Panc1 (cell line): ENCODE measurements around the gene CDK6. TPM values are rescaled to one million over a fixed set of nuclear protein-coding genes. Genes with fewer than 3 reads are reported as not detected.

ENCODE experiments used
- ATAC-seq: fragments of 200-7000 bp; cut with Tn5 transposase; 2 replicates; pipeline ENCODE4 v1.9.1; 2020; ENCODE audit warnings: mild to moderate bottlenecking, moderate library complexity
- BruUV-seq: library from RNA; stranded (reverse); fragments of 400-500 nt; replicated peaks from 2 replicates; lab custom pipeline; 2021; lab: Mats Ljungman, UMichigan
- CTCF ChIA-PET: fragments of 300-600 bp; sonication (Branson Sonifier 250); formaldehyde crosslinking; loops from one replicate; lab custom pipeline; 2022; ENCODE audit warnings: antibody characterized with exemption; lab: Charles Lee
- POLR2A ChIA-PET: fragments of 300-600 bp; sonication (Branson Sonifier 250); formaldehyde crosslinking; loops from one replicate; lab custom pipeline; 2022; ENCODE audit warnings: antibody characterized with exemption; lab: Charles Lee
- DNase-seq: peaks from one replicate; pipeline ENCODE4 v3.0.0-alpha.2; 2010; ENCODE audit warnings: low read depth, low spot score
- H3K27ac ChIP-seq: 2 replicates; pipeline ENCODE4 v1.5.1; 2011; ENCODE audit warnings: mild to moderate bottlenecking, low read length, inconsistent platforms
- H3K27me3 ChIP-seq: fragments of 200-500 bp; sonication (Bioruptor generic); 2 replicates; pipeline ENCODE4 v1.6.0; 2014; ENCODE audit warnings: low read length, inconsistent platforms; ENCODE audit not compliant: control insufficient read depth, insufficient read depth
- H3K36me3 ChIP-seq: fragments of 200-500 bp; sonication (Bioruptor generic); 2 replicates; pipeline ENCODE4 v1.5.1; 2014; ENCODE audit warnings: inconsistent platforms, mild to moderate bottlenecking, low read length, moderate library complexity; ENCODE audit not compliant: control insufficient read depth, insufficient read depth
- H3K4me1 ChIP-seq: 2 replicates; pipeline ENCODE4 v1.5.1; 2011; ENCODE audit warnings: inconsistent platforms, mild to moderate bottlenecking, low read length, moderate library complexity; ENCODE audit not compliant: control insufficient read depth, insufficient read depth
- H3K4me3 ChIP-seq, 2 experiments: 2 replicates each; pipeline ENCODE4 v1.5.1; 2011 to 2012; ENCODE audit warnings: low read depth in 2 of 2, low read length in 2 of 2, mild to moderate bottlenecking in 2 of 2, inconsistent platforms in 1 of 2, moderate library complexity in 1 of 2
- H3K9me3 ChIP-seq: fragments of 200-500 bp; sonication (Bioruptor generic); 2 replicates; pipeline ENCODE4 v1.5.1; 2014; ENCODE audit warnings: low read depth, mild to moderate bottlenecking, inconsistent platforms, low read length, moderate library complexity; ENCODE audit not compliant: control insufficient read depth, insufficient read depth
- CTCF ChIP-seq: fragments of 450-650 bp; IDR thresholded peaks from 2 replicates; pipeline ENCODE4 v1.5.1; 2017; ENCODE audit warnings: mild to moderate bottlenecking
- POLR2AphosphoS5 ChIP-seq: IDR thresholded peaks from 2 replicates; pipeline ENCODE4 v1.6.1; 2012; ENCODE audit warnings: mild to moderate bottlenecking, low read depth, low read length, moderate library complexity
- REST ChIP-seq, 2 experiments: IDR thresholded peaks; 2 replicates each; pipeline ENCODE4 v1.6.1; 2011 to 2012; ENCODE audit warnings: low read depth in 2 of 2, control low read depth in 1 of 2, low read length in 1 of 2, mild to moderate bottlenecking in 1 of 2, moderate library complexity in 1 of 2; ENCODE audit not compliant: insufficient read depth in 1 of 2
- SIN3A ChIP-seq: IDR thresholded peaks from 2 replicates; pipeline ENCODE4 v1.6.1; 2012; ENCODE audit warnings: low read depth, mild to moderate bottlenecking, low read length, moderate library complexity, borderline replicate concordance; ENCODE audit not compliant: insufficient read depth
- TCF7L2 ChIP-seq: IDR thresholded peaks from 2 replicates; pipeline ENCODE4 v1.6.1; 2011; ENCODE audit warnings: mild to moderate bottlenecking, low read depth, low read length, inconsistent platforms
- in situ Hi-C: cut with HindIII; loops from 2 replicates; pipeline ENCODE4 v1.10.0; 2016; ENCODE audit warnings: low sequenced_read_pairs, low pct_unique_long_range_greater_than_20kb
- intact Hi-C: fragments of 100-400 bp; cut with micrococcal nuclease; formaldehyde crosslinking; loops from one replicate; pipeline ENCODE4 v1.10.0; 2022; ENCODE audit not compliant: unreplicated experiment
- total RNA-seq: library from RNA; stranded (reverse); gene quantifications from one replicate; pipeline ENCODE4 v1.2.1, GENCODE V29; 2021; ENCODE audit not compliant: unreplicated experiment

CDK6 gene
- total RNA-seq, 1 experiment from 2014 or later: 57.4 TPM

- TF ChIP-seq POLR2AphosphoS5 (no peak), TCF7L2 (no peak), REST (IDR thresholded peaks at IDR 0.05; ENCODE audit: insufficient read depth in 1 of 2, low read depth in 2 of 2, low read length in 1 of 2) (no peak), SIN3A (no peak), CTCF (no peak)
- DNase-seq: no peak
- ChIA-PET CTCF (no interaction called here), POLR2A (interaction anchor here (0.6 kb wide), 1 partner anchor 32 kb away, joined by 9 read pairs; no protein-coding TSS in a partner anchor)
- BruUV-seq: no TSS peak
- intact Hi-C loops: no loop called here
- Histone ChIP-seq H3K4me1 (peaks cover 14% of the 10 kb centered on the region), H3K27me3 (no peaks in the 10 kb centered on the region), H3K4me3 (no peak overlapping the region), H3K36me3 (no peaks in the 10 kb centered on the region; the same call in 1 of the 2 replicates), H3K9me3 (peaks cover 45% of the 10 kb centered on the region), H3K27ac (no peak overlapping the region)
- in situ Hi-C loops: no loop called here
- no peak for ATAC-seq
These were observed 45.4 kb downstream of the CDK6 start for GRCh38 chr7:92790992-92791391.

GRCh38 chr7:92788559-92789183, 47.7 kb downstream of the CDK6 start:
- no peak for DNase-seq
- CTCF ChIA-PET: no interaction called here
- TF ChIP-seq TCF7L2: no peak
- TF ChIP-seq CTCF: no peak
- no peak for TF ChIP-seq POLR2AphosphoS5
- TF ChIP-seq SIN3A: no peak
- no peak for TF ChIP-seq REST (IDR thresholded peaks at IDR 0.05; ENCODE audit: insufficient read depth in 1 of 2, low read depth in 2 of 2, low read length in 1 of 2)
- intact Hi-C loops: no loop called here
- Histone ChIP-seq H3K4me3 (no peak overlapping the region), H3K27me3 (no peaks in the 10 kb centered on the region), H3K36me3 (no peaks in the 10 kb centered on the region; the same call in 1 of the 2 replicates), H3K9me3 (peaks cover 45% of the 10 kb centered on the region), H3K4me1 (peaks cover 18% of the 10 kb centered on the region), H3K27ac (no peak overlapping the region)
- ATAC-seq: no peak
- in situ Hi-C loops: no loop called here
- no TSS peak for BruUV-seq
- POLR2A ChIA-PET: no interaction called here
